ENCODE measurements around the gene CNTNAP5.

DNA sequence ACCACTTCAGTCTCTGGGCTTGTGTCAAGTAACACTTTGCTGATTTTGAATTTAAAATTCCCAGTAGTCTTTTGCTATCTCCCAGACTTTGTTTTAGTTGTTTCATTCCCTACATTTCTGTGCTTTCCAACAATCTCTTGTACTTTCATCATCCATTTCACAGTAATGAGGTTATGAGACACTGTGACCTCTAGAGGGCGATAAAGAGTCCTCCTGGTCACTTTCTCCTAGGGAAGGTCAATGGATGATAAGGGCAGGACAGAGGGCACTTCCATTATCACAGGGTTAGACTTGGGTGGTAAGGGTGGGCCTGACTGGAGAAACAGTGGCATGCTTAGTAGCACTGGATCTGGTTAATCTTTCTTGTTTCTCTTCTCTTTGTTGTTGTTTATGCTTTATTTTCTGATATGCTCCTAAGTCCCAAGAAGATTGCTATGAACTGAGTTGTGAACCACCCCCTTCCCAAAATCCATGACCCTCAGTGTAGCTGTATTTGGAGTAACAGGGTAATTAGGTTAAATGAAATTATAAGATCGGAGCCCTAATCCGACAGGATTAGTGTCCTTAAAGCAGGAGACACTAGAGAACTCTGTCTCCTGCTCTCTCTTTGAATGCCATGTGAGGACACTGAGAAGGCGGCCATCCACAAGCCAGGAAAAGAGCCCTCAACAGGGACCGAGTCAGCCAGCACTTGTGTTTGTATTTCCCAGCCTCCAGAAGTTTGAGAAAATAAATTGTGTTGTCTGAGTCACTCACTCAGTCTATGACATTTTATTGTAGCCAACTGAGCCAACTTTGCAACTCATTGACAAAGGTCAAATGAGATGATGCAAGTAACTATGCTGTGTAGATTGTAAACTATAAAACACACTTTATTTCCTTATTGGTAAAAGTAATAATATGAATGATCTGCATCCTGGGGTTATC lies 779.2 kb downstream of the CNTNAP5 start:
- TF ChIP-seq, protein P1, sequence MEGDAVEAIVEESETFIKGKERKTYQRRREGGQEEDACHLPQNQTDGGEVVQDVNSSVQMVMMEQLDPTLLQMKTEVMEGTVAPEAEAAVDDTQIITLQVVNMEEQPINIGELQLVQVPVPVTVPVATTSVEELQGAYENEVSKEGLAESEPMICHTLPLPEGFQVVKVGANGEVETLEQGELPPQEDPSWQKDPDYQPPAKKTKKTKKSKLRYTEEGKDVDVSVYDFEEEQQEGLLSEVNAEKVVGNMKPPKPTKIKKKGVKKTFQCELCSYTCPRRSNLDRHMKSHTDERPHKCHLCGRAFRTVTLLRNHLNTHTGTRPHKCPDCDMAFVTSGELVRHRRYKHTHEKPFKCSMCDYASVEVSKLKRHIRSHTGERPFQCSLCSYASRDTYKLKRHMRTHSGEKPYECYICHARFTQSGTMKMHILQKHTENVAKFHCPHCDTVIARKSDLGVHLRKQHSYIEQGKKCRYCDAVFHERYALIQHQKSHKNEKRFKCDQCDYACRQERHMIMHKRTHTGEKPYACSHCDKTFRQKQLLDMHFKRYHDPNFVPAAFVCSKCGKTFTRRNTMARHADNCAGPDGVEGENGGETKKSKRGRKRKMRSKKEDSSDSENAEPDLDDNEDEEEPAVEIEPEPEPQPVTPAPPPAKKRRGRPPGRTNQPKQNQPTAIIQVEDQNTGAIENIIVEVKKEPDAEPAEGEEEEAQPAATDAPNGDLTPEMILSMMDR (IDR thresholded peaks at IDR 0.05), result peak in 1 of 4 experiments; percentile 33
- TF ChIP-seq POLR2A (IDR thresholded peaks at IDR 0.05) (no peak), POLR2AphosphoS5 (IDR thresholded peaks at IDR 0.05) (no peak)
